HepG2 (cell line): Measurements from ENCODE around the gene PGK2. TPM values are rescaled to one million over a fixed set of nuclear protein-coding genes. Genes with fewer than 3 reads are reported as not detected.

Experiments
- ATRX ChIP-seq: sonication (generic); formaldehyde crosslinking; IDR thresholded peaks from 2 replicates; pipeline ENCODE4 v1.4.0; 2020; ENCODE audit warnings: missing genetic modification reagents, borderline replicate concordance
- FOXK1 ChIP-seq: sonication (generic); formaldehyde crosslinking; IDR thresholded peaks from 2 replicates; pipeline ENCODE4 v1.4.0; 2020; ENCODE audit warnings: low read depth, missing genetic modification reagents, borderline replicate concordance
- HOXA3 ChIP-seq: sonication (generic); formaldehyde crosslinking; IDR thresholded peaks from 2 replicates; pipeline ENCODE4 v1.5.0; 2020; ENCODE audit warnings: missing genetic modification reagents
- MAFG ChIP-seq: sonication (generic); formaldehyde crosslinking; IDR thresholded peaks from 2 replicates; pipeline ENCODE4 v1.5.1; 2020; ENCODE audit warnings: mild to moderate bottlenecking, missing genetic modification reagents
- MTA1 ChIP-seq: sonication (generic); formaldehyde crosslinking; IDR thresholded peaks from 2 replicates; pipeline ENCODE4 v1.4.0; 2020; ENCODE audit warnings: missing genetic modification reagents, mild to moderate bottlenecking, borderline replicate concordance
- NCOA5 ChIP-seq: sonication (generic); formaldehyde crosslinking; IDR thresholded peaks from 2 replicates; pipeline ENCODE4 v1.4.0; 2020; ENCODE audit warnings: missing genetic modification reagents
- SIN3B ChIP-seq: fragments of 150-350 bp; IDR thresholded peaks from 2 replicates; pipeline ENCODE4 v1.6.1; 2014; ENCODE audit warnings: low read length
- SKI ChIP-seq: fragments of 450-650 bp; IDR thresholded peaks from one replicate; pipeline ENCODE4 v1.6.1; 2018; ENCODE audit warnings: mild to moderate bottlenecking; ENCODE audit not compliant: partially characterized antibody
- ZBTB3 ChIP-seq: sonication (generic); formaldehyde crosslinking; IDR thresholded peaks from 2 replicates; pipeline ENCODE4 v1.4.0; 2020; ENCODE audit warnings: low read depth, mild to moderate bottlenecking, moderate library complexity, missing genetic modification reagents, borderline replicate concordance
- polyA plus RNA-seq, 8 experiments: library from polyadenylated mRNA; depleted of rRNA in 3 of 8; stranded (reverse) in 7 of 8; unstranded in 1 of 8; fragments of >200 nt; fragmentation: Illumina TruSeq in 4 of 8; extraction: Trizol in 4 of 8; gene quantifications; 2 replicates each; pipeline versions ENCODE4 v1.2.1 to v1.2.3, GENCODE V29; 2011 to 2016; ENCODE audit warnings: low read depth in 4 of 8, missing spikeins in 1 of 8, mixed read lengths in 1 of 8; ENCODE audit not compliant: insufficient read depth in 1 of 8
- total RNA-seq, 5 experiments: library from RNA; depleted of rRNA; stranded (reverse); fragments of >200 nt; fragmentation: Illumina TruSeq; extraction: Trizol; gene quantifications; 2 replicates each; pipeline ENCODE4 v1.2.3, GENCODE V29; 2016; ENCODE audit warnings: low read depth in 1 of 5
- TF ChIP-seq, protein P1 (sequence below): sonication (generic); formaldehyde crosslinking; IDR thresholded peaks from 2 replicates; pipeline ENCODE4 v1.8.1; 2022; ENCODE audit warnings: low read depth, mild to moderate bottlenecking, missing genetic modification reagents
- TF ChIP-seq, protein P2 (sequence below): fragments of 450-650 bp; IDR thresholded peaks from 2 replicates; pipeline ENCODE4 v1.6.1; 2017; ENCODE audit warnings: mild to moderate bottlenecking
- TF ChIP-seq, protein P3 (sequence below): sonication (generic); formaldehyde crosslinking; IDR thresholded peaks from 2 replicates; pipeline ENCODE4 v1.5.1; 2020; ENCODE audit warnings: mild to moderate bottlenecking, missing genetic modification reagents

The PGK2 gene
- total and polyA plus RNA-seq, 2 of the 13 experiments (the other 11 are each of a cell fraction or from before 2014, with no cell fraction given) = not detected

DNA sequence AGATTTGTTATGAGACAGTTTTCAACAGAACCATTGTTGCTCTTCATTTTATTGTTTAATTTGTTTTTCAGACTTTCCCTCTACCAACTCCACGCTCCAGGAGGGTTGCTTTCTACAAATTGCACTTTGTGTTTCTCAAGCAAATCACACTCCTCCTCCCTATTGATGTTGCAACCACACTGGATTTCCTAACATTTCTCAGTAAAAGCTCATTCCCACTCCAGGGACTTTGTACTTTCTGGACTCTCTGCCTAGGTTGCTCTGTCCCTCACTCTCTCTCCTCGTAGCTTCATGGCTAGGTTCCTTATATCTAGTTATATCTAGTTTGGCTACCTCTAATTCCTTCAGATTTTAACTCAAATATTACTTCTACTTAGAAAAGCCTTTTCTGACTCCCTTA is 20.3 kb downstream of the PGK2 start (continued):
- TF ChIP-seq, protein P1, sequence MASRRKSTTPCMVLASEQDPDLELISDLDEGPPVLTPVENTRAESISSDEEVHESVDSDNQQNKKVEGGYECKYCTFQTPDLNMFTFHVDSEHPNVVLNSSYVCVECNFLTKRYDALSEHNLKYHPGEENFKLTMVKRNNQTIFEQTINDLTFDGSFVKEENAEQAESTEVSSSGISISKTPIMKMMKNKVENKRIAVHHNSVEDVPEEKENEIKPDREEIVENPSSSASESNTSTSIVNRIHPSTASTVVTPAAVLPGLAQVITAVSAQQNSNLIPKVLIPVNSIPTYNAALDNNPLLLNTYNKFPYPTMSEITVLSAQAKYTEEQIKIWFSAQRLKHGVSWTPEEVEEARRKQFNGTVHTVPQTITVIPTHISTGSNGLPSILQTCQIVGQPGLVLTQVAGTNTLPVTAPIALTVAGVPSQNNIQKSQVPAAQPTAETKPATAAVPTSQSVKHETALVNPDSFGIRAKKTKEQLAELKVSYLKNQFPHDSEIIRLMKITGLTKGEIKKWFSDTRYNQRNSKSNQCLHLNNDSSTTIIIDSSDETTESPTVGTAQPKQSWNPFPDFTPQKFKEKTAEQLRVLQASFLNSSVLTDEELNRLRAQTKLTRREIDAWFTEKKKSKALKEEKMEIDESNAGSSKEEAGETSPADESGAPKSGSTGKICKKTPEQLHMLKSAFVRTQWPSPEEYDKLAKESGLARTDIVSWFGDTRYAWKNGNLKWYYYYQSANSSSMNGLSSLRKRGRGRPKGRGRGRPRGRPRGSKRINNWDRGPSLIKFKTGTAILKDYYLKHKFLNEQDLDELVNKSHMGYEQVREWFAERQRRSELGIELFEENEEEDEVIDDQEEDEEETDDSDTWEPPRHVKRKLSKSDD (CRISPR knock-in tag) = no peak
- TF ChIP-seq HOXA3 (CRISPR knock-in tag) (peak; percentile 58; the same call in 1 of the 2 replicates), FOXK1 (peak; percentile 73; the same call in 1 of the 2 replicates), ZBTB3 (CRISPR knock-in tag) (no peak), NCOA5 (CRISPR knock-in tag) (no peak), ATRX (CRISPR knock-in tag) (no peak), MAFG (CRISPR knock-in tag) (no peak), MTA1 (CRISPR knock-in tag) (no peak; the same call in 1 of the 2 replicates), SIN3B (no peak), SKI (no peak)
- TF ChIP-seq, protein P2, sequence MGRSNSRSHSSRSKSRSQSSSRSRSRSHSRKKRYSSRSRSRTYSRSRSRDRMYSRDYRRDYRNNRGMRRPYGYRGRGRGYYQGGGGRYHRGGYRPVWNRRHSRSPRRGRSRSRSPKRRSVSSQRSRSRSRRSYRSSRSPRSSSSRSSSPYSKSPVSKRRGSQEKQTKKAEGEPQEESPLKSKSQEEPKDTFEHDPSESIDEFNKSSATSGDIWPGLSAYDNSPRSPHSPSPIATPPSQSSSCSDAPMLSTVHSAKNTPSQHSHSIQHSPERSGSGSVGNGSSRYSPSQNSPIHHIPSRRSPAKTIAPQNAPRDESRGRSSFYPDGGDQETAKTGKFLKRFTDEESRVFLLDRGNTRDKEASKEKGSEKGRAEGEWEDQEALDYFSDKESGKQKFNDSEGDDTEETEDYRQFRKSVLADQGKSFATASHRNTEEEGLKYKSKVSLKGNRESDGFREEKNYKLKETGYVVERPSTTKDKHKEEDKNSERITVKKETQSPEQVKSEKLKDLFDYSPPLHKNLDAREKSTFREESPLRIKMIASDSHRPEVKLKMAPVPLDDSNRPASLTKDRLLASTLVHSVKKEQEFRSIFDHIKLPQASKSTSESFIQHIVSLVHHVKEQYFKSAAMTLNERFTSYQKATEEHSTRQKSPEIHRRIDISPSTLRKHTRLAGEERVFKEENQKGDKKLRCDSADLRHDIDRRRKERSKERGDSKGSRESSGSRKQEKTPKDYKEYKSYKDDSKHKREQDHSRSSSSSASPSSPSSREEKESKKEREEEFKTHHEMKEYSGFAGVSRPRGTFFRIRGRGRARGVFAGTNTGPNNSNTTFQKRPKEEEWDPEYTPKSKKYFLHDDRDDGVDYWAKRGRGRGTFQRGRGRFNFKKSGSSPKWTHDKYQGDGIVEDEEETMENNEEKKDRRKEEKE = no peak
- TF ChIP-seq, protein P3, sequence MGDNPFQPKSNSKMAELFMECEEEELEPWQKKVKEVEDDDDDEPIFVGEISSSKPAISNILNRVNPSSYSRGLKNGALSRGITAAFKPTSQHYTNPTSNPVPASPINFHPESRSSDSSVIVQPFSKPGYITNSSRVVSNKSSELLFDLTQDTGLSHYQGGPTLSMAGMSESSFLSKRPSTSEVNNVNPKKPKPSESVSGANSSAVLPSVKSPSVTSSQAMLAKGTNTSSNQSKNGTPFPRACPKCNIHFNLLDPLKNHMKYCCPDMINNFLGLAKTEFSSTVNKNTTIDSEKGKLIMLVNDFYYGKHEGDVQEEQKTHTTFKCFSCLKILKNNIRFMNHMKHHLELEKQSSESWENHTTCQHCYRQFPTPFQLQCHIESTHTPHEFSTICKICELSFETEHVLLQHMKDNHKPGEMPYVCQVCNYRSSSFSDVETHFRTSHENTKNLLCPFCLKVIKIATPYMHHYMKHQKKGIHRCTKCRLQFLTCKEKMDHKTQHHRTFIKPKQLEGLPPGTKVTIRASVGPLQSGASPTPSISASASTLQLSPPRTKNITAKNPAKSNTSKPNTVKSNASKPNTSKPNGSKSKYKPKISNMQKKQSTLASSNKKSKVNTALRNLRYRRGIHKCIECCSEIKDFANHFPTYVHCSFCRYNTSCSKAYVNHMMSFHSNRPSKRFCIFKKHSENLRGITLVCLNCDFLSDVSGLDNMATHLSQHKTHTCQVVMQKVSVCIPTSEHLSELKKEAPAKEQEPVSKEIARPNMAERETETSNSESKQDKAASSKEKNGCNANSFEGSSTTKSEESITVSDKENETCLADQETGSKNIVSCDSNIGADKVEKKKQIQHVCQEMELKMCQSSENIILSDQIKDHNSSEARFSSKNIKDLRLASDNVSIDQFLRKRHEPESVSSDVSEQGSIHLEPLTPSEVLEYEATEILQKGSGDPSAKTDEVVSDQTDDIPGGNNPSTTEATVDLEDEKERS (CRISPR knock-in tag) = peak; percentile 53; the same call in 1 of the 2 replicates
